Measurements from ENCODE around the gene DISP2. TPM values are rescaled to one million over a fixed set of nuclear protein-coding genes. Genes with fewer than 3 reads are reported as not detected.

The DISP2 gene
- total RNA-seq, 1 donor from 2014 or later, result 0.54 TPM

- Mint-ChIP-seq H3K36me3 (ENCODE audit: low read depth) (no peaks in the 10 kb centered on the region), H3K4me3 (no peak overlapping the region), H3K9me3 (no peaks in the 10 kb centered on the region), H3K4me1 (ENCODE audit: low read depth) (peaks cover 11% of the 10 kb centered on the region), H3K27me3 (ENCODE audit: insufficient read depth) (peaks cover 8% of the 10 kb centered on the region), H3K27ac (no peak overlapping the region)
- intact Hi-C loops (cut with micrococcal nuclease), result no loop called here
- no peak for DNase-seq (ENCODE audit: low spot score)
Measured at GRCh38 chr15:40365016-40365415, 7.0 kb downstream of the DISP2 start.

- H3K36me3 Mint-ChIP-seq (ENCODE audit: low read depth), result no peaks in the 10 kb centered on the region
- no peak overlapping the region for H3K27ac Mint-ChIP-seq
- no peak for DNase-seq (ENCODE audit: low spot score)
- no peaks in the 10 kb centered on the region for H3K9me3 Mint-ChIP-seq
- H3K4me3 Mint-ChIP-seq, result no peak overlapping the region
- peaks cover 11% of the 10 kb centered on the region for H3K4me1 Mint-ChIP-seq (ENCODE audit: low read depth)
- H3K27me3 Mint-ChIP-seq (ENCODE audit: insufficient read depth), result peaks cover 8% of the 10 kb centered on the region
- intact Hi-C loops (cut with micrococcal nuclease), result no loop called here
Measured at GRCh38 chr15:40365624-40366456, 7.8 kb downstream of the DISP2 start.

GRCh38 chr15:40366457-40367370 lies 8.7 kb downstream of the DISP2 start:
- H3K27ac Mint-ChIP-seq, result no peak overlapping the region
- peaks cover 11% of the 10 kb centered on the region for H3K4me1 Mint-ChIP-seq (ENCODE audit: low read depth)
- no peaks in the 10 kb centered on the region for H3K36me3 Mint-ChIP-seq (ENCODE audit: low read depth)
- intact Hi-C loops (cut with micrococcal nuclease), result no loop called here
- H3K27me3 Mint-ChIP-seq (ENCODE audit: insufficient read depth), result peaks cover 14% of the 10 kb centered on the region
- H3K4me3 Mint-ChIP-seq, result peak overlapping the region; percentile 75
- H3K9me3 Mint-ChIP-seq, result no peaks in the 10 kb centered on the region
- DNase-seq (ENCODE audit: low spot score), result no peak

- no peak for DNase-seq (ENCODE audit: low spot score)
- Mint-ChIP-seq H3K9me3 (no peaks in the 10 kb centered on the region), H3K27me3 (ENCODE audit: insufficient read depth) (peaks cover 14% of the 10 kb centered on the region), H3K4me1 (ENCODE audit: low read depth) (peaks cover 11% of the 10 kb centered on the region), H3K4me3 (peak overlapping the region; percentile 75), H3K36me3 (ENCODE audit: low read depth) (no peaks in the 10 kb centered on the region), H3K27ac (no peak overlapping the region)
- intact Hi-C loops (cut with micrococcal nuclease), result no loop called here
Measured at GRCh38 chr15:40367371-40367685, 9.3 kb downstream of the DISP2 start.

GRCh38 chr15:40367686-40368611 lies 9.9 kb downstream of the DISP2 start:
- no peak overlapping the region for H3K27ac Mint-ChIP-seq
- DNase-seq (ENCODE audit: low spot score), result peak; percentile 83
- peaks cover 12% of the 10 kb centered on the region for H3K27me3 Mint-ChIP-seq (ENCODE audit: insufficient read depth)
- H3K9me3 Mint-ChIP-seq, result no peaks in the 10 kb centered on the region
- H3K4me3 Mint-ChIP-seq, result peak overlapping the region; percentile 75
- peaks cover 11% of the 10 kb centered on the region for H3K4me1 Mint-ChIP-seq (ENCODE audit: low read depth)
- intact Hi-C loops (cut with micrococcal nuclease), result loop anchor here (1.0 kb wide), 5 partner anchors 10 to 54 kb away; partner anchors contain the start of genes DISP2 and KNSTRN
- no peaks in the 10 kb centered on the region for H3K36me3 Mint-ChIP-seq (ENCODE audit: low read depth)

- intact Hi-C loops (cut with micrococcal nuclease), result loop anchor here (1.0 kb wide), 5 partner anchors 11 to 53 kb away; partner anchors contain the start of genes DISP2 and KNSTRN
- Mint-ChIP-seq H3K27me3 (ENCODE audit: insufficient read depth) (peaks cover 12% of the 10 kb centered on the region), H3K27ac (no peak overlapping the region), H3K4me3 (peak overlapping the region; percentile 30), H3K36me3 (ENCODE audit: low read depth) (no peaks in the 10 kb centered on the region), H3K9me3 (no peaks in the 10 kb centered on the region), H3K4me1 (ENCODE audit: low read depth) (peaks cover 11% of the 10 kb centered on the region)
- DNase-seq (ENCODE audit: low spot score), result no peak
Measured at GRCh38 chr15:40368719-40369473, 10.9 kb downstream of the DISP2 start.

- H3K36me3 Mint-ChIP-seq (ENCODE audit: low read depth), result no peaks in the 10 kb centered on the region
- H3K4me3 Mint-ChIP-seq, result peak overlapping the region; percentile 30
- H3K27ac Mint-ChIP-seq, result no peak overlapping the region
- DNase-seq (ENCODE audit: low spot score), result no peak
- H3K4me1 Mint-ChIP-seq (ENCODE audit: low read depth), result peaks cover 11% of the 10 kb centered on the region
- intact Hi-C loops (cut with micrococcal nuclease), result no loop called here
- peaks cover 12% of the 10 kb centered on the region for H3K27me3 Mint-ChIP-seq (ENCODE audit: insufficient read depth)
- no peaks in the 10 kb centered on the region for H3K9me3 Mint-ChIP-seq
Measured at GRCh38 chr15:40369474-40369869, 11.5 kb downstream of the DISP2 start.

GRCh38 chr15:40369971-40370370 lies 12.0 kb downstream of the DISP2 start:
- intact Hi-C loops (cut with micrococcal nuclease), result no loop called here
- Mint-ChIP-seq H3K36me3 (ENCODE audit: low read depth) (no peaks in the 10 kb centered on the region), H3K9me3 (no peaks in the 10 kb centered on the region)

GRCh38 chr15:40372981-40373380 lies 15.0 kb downstream of the DISP2 start:
- no peak for DNase-seq (ENCODE audit: low spot score)
- Mint-ChIP-seq H3K4me1 (ENCODE audit: low read depth) (no peaks in the 10 kb centered on the region), H3K27me3 (ENCODE audit: insufficient read depth) (peaks cover 9% of the 10 kb centered on the region), H3K4me3 (no peak overlapping the region), H3K36me3 (ENCODE audit: low read depth) (no peaks in the 10 kb centered on the region), H3K9me3 (no peaks in the 10 kb centered on the region), H3K27ac (no peak overlapping the region)
- intact Hi-C loops (cut with micrococcal nuclease), result no loop called here

More at GRCh38 chr15:40369971-40370370, 12.0 kb downstream of the DISP2 start:
- Mint-ChIP-seq H3K4me1 (ENCODE audit: low read depth) (peaks cover 11% of the 10 kb centered on the region), H3K4me3 (no peak overlapping the region), H3K27me3 (ENCODE audit: insufficient read depth) (peaks cover 12% of the 10 kb centered on the region), H3K27ac (no peak overlapping the region)
- DNase-seq (ENCODE audit: low spot score), result no peak

GRCh38 chr15:40377606-40378005 lies 19.6 kb downstream of the DISP2 start:
- Mint-ChIP-seq H3K27ac (no peak overlapping the region), H3K9me3 (no peaks in the 10 kb centered on the region), H3K27me3 (ENCODE audit: insufficient read depth) (peaks cover 7% of the 10 kb centered on the region), H3K4me3 (no peak overlapping the region), H3K4me1 (ENCODE audit: low read depth) (peaks cover 3% of the 10 kb centered on the region), H3K36me3 (ENCODE audit: low read depth) (no peaks in the 10 kb centered on the region)
- no peak for DNase-seq (ENCODE audit: low spot score)
- intact Hi-C loops (cut with micrococcal nuclease), result no loop called here

GRCh38 chr15:40379374-40379773 lies 21.4 kb downstream of the DISP2 start:
- Mint-ChIP-seq H3K27ac (no peak overlapping the region), H3K4me3 (no peak overlapping the region), H3K4me1 (ENCODE audit: low read depth) (peaks cover 16% of the 10 kb centered on the region), H3K9me3 (no peaks in the 10 kb centered on the region), H3K36me3 (ENCODE audit: low read depth) (peaks cover 9% of the 10 kb centered on the region), H3K27me3 (ENCODE audit: insufficient read depth) (peaks cover 7% of the 10 kb centered on the region)
- no peak for DNase-seq (ENCODE audit: low spot score)
- intact Hi-C loops (cut with micrococcal nuclease), result no loop called here

GRCh38 chr15:40379853-40380252 lies 21.8 kb downstream of the DISP2 start:
- peaks cover 21% of the 10 kb centered on the region for H3K4me1 Mint-ChIP-seq (ENCODE audit: low read depth)
- no peaks in the 10 kb centered on the region for H3K9me3 Mint-ChIP-seq
- H3K27me3 Mint-ChIP-seq (ENCODE audit: insufficient read depth), result peaks cover 7% of the 10 kb centered on the region
- DNase-seq (ENCODE audit: low spot score), result no peak
- no peak overlapping the region for H3K4me3 Mint-ChIP-seq
- H3K27ac Mint-ChIP-seq, result no peak overlapping the region
- intact Hi-C loops (cut with micrococcal nuclease), result loop anchor here (5.0 kb wide), 1 partner anchor 42 kb away; no protein-coding TSS in a partner anchor
- peaks cover 9% of the 10 kb centered on the region for H3K36me3 Mint-ChIP-seq (ENCODE audit: low read depth)
